Stimulated activated CD4-positive, alpha-beta T cell treated with anti-CD3 and anti-CD28 coated beads, Interleukin-15, amount 100 ng/mL, for 48 hours (primary cell): ENCODE data around the gene SLC35B4.
"Not testable (repeated sequence)": the region's sequence is repeated elsewhere in the genome, so short reads cannot be mapped to it uniquely, and the experiment has no call there.

Source experiments
- DNase-seq, 2 donors: peaks; one replicate each; pipeline ENCODE4 v3.0.0-alpha.2; 2020; ENCODE audit warnings: low read depth in 2 of 2

The SLC35B4 gene

GRCh38 chr7:134331393-134331792, 14.7 kb upstream of the SLC35B4 start:
- DNase-seq = no peak

- no peak for DNase-seq
Measured at GRCh38 chr7:134330974-134331373, 14.2 kb upstream of the SLC35B4 start.

- no peak for DNase-seq
Measured at GRCh38 chr7:134329614-134330346, 13.1 kb upstream of the SLC35B4 start.

- DNase-seq = no peak
Measured at GRCh38 chr7:134328900-134329299, 12.2 kb upstream of the SLC35B4 start.

GRCh38 chr7:134327896-134328295, 11.2 kb upstream of the SLC35B4 start:
- peak; percentile 24 to 36 for DNase-seq

GRCh38 chr7:134324107-134324506, 7.4 kb upstream of the SLC35B4 start:
- no peak for DNase-seq

- DNase-seq = no peak
Measured at GRCh38 chr7:134320201-134320600, 3.5 kb upstream of the SLC35B4 start.

GRCh38 chr7:134318443-134318842, 1.7 kb upstream of the SLC35B4 start:
- DNase-seq = no peak

- DNase-seq = no peak
Measured at GRCh38 chr7:134317434-134317833, 704 bp upstream of the SLC35B4 start.

GRCh38 chr7:134315679-134316538, 821 bp downstream of the SLC35B4 start:
- no peak for DNase-seq

- no peak for DNase-seq
Measured at GRCh38 chr7:134313543-134313942, 3.2 kb downstream of the SLC35B4 start.

- DNase-seq = no peak
Measured at GRCh38 chr7:134312717-134313116, 4.0 kb downstream of the SLC35B4 start.

- no peak for DNase-seq
Measured at GRCh38 chr7:134311807-134312206, 4.9 kb downstream of the SLC35B4 start.

- no peak for DNase-seq
Measured at GRCh38 chr7:134308548-134308947, 8.2 kb downstream of the SLC35B4 start.

- DNase-seq = no peak
Measured at GRCh38 chr7:134307320-134307719, 9.4 kb downstream of the SLC35B4 start.

GRCh38 chr7:134302120-134302519, 14.6 kb downstream of the SLC35B4 start:
- no peak for DNase-seq

GRCh38 chr7:134301592-134301991, 15.1 kb downstream of the SLC35B4 start:
- no peak for DNase-seq

GRCh38 chr7:134300988-134301387, 15.7 kb downstream of the SLC35B4 start:
- DNase-seq = no peak

GRCh38 chr7:134298902-134299683, 17.6 kb downstream of the SLC35B4 start:
- DNase-seq = no peak

GRCh38 chr7:134297489-134297888, 19.2 kb downstream of the SLC35B4 start:
- DNase-seq = no peak

GRCh38 chr7:134295982-134296381, 20.7 kb downstream of the SLC35B4 start:
- not testable (repeated sequence) for DNase-seq
